CD1c-positive myeloid dendritic cell (primary cell): ENCODE measurements around the gene PPP1R16B.

Experiments
- DNase-seq: peaks from one replicate; pipeline ENCODE4 v3.0.0-alpha.2; 2016; ENCODE audit errors: extremely low spot score

The PPP1R16B gene

DNA sequence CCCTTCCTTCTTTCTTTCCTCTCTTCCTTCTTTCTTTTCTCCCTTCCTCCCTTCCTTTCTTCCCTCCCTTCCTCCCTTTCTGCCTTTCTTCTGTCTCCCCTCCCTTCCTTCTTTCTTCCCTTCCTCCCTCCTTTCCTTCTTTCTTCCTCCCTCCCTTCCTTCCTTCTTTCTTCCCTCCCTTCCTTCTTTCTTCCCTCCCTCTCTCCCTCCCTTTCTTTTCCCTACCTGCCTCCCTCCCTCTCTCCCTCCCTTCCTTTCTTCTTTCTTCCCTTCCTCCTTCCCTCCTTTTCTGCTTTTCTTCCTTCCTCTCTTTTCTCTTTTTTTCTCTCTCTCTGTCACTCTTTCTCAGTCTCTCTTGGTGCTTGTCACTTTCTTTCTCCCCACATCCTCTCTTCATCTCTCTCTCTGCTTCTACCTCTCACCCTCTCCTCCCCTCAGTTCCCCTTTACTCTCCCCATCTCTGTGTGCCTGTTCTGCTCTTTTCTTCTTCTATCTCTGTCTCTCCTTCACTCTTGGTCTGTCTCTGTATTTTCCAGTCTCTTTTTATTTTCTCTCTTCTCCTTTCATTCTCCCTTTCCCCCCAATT is 90.6 kb downstream of the PPP1R16B start:
- DNase-seq, result no peak

DNA sequence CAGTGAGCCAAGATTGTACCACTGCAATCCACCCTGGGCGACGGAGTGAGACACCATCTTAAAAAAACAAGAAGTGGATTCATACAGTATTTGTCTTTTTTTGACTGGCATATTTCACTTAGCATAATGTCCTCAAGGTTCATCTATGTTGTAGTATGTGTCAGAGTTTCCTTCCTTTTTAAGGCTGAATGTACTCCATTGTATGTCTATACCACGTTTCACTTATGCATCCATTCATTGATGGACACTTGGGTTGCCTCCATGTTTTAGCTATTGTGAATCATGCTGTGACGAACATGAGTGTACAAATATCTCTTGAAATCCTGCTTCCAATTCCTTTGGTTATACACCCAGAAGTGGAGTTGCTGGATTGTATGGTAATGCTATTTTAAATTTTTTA is 91.8 kb downstream of the PPP1R16B start:
- DNase-seq, result no peak

- no peak for DNase-seq
These were observed 95.1 kb downstream of the PPP1R16B start for GRCh38 chr20:38900606-38901005.

DNA sequence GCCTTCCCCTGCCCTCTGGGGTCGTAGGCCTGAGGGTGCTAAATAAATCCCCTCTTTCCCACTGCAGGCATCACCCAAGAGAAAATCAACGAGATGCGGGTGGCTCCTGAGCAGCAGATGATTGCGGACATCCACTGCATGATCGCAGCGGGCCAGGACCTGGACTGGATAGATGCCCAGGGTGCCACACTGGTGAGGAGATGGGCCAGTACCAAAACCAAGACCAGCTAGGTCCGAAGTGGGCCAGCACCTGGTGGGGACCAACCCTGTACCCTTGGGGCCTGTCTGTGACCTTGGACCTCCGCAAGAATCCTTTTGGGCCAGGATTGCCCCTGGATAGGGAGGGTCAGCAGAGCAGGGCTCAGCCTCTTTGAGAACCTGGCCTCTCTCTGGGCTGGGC is 97.1 kb downstream of the PPP1R16B start:
- no peak for DNase-seq

GRCh38 chr20:38903335-38903734 is 97.8 kb downstream of the PPP1R16B start:
- DNase-seq, result no peak

DNA sequence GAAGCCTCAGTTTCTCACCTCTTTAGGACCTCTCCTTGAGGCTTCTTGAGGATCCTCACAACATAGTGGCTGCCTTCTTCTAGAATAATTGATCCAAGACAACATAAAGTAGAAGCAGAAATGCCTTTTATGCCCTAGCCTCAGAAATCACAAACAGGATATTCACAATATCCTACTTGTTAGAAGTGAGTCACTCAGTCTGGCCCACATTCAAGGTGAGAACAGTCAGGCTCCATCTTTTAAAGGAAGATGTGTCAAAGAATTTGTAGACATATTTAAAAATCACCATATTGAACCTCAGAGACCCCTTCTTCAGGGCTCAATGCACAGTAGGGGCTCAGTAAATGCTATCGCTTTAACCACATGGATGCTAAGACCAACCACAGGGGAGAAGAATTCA is 99.9 kb downstream of the PPP1R16B start:
- no peak for DNase-seq

DNA sequence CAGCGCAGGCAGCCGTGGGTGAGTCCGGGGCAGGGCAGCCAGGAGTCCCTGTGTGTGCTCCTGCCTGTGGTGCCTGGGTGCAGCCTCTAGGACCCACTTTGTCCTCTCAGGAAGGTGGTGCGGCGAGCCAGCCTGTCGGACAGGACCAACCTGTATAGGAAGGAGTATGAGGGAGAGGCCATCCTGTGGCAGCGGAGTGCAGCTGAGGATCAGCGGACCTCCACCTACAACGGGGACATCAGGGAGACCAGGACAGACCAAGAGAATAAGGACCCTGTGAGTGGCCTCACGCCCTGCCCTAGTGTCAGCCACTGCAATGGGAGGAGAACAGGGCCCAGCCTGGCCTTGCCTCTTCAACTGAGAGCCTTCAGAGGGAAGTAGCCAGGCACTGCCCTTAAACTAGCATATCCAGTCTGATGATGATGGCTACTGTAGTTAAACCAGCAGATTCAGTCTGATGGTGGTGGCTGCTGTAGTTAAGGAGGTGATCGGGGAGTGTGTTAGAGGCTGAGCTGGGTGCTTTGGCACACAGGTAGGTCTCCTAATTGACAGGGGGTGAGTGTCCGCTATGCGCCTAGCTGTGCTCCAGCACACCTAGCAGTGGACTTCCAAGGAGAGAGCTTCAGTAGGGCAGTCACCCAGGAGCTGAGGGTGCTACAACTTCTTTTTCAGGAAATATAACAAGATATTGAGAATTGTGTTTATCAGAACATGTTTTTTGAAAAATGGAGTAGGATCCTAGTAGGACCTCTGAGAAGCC is 102.6 kb downstream of the PPP1R16B start:
- no peak for DNase-seq

GRCh38 chr20:38915355-38915754 is 109.9 kb downstream of the PPP1R16B start:
- DNase-seq, result no peak

DNA sequence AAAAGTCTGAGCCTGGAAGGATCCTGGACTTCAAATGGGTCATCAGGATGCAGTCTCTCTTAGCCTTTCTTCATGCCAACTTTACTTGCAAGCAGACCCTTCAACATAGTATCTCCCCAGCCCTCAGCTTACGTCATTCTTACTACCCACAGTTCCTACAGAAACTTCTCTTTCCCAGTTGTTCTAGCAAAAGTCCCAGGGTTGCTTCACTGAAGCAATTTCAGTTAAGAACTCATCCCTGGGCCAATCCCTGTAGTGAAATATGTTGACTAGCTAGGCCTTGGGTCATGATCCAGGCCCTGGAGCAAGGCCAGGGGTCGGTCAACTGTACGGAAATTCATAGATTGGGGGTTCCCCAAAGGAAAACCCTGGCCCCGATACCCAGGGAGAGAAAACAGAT is 112.2 kb downstream of the PPP1R16B start:
- no peak for DNase-seq

- no peak for DNase-seq
These were observed 112.7 kb downstream of the PPP1R16B start for GRCh38 chr20:38918172-38918571.

DNA sequence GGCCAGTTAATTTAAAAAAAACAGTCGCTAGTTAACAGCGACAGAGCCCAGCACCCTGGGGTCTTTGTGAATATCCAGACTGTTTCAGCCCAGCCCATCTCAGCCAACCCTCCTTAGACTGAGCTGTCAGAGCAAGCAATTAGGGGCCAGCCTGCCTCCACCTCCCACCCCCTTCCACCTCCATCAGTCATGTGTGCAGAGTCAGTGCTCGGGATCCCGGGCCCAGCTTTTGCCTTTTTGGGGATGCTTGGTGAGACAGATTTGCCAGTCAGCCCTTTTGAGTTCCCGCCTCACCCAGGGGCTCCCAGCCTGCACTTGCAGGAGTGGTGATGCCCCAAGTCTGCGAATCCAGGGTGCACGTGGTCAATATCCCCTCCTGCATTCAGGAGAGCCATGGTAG is 114.2 kb downstream of the PPP1R16B start:
- no peak for DNase-seq

DNA sequence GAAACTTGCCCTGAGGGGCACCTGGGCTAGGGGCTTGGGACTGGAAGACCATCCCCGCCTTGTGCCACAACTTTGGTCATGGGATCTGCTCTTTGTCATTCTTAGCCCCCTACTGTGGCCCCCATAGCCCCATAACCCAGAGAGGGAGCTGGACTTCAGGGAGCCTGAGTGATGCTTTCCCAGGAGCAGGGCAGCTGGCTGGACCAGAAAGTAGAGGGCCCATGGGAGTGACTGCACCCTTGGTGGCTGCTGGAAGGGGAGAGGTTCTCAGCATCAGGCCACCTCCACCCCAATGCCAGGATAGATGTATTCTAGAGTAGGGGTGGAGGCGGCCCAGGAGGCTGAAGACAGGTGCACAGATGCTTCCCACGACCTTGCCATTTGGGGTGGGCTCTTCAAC is 114.9 kb downstream of the PPP1R16B start:
- DNase-seq, result no peak

DNA sequence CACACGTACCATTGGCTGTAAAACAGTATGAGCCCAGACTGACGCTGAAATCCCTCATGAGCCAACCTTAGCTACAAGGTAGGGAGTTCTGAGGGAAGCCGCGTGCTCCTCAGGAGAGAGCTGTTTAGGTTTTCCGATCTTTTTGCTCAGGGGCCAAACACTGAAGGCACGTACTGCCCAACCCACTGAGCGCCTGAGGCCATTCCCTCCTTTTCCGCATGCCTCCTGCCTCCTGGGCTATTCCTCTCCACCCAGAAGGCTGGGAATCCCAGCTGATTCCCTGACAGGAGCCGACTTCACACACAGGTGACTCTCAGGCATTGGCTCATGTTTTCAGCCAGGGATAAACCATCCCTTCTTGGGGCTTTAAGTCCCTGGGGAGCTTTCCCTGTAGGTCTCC is 115.4 kb downstream of the PPP1R16B start:
- no peak for DNase-seq

DNA sequence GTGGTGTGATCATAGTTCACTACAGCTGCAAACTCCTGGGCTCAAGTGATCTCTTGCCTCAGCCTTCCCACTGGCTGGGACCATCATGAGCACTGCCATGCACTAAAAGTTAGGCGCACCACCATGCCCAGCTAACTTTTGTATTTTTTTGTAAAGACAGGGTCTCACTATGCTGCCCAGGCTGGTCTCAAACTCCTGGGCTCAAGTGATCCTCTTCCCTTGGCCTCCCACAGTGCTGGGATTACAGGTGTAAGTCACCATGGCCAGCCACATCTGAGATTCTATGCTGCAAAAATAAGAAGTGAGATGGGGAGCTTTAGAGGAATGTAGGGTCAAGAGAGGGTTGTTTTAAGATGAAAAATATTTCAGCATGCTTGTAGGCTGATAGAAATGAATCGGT is 119.2 kb downstream of the PPP1R16B start:
- no peak for DNase-seq

DNA sequence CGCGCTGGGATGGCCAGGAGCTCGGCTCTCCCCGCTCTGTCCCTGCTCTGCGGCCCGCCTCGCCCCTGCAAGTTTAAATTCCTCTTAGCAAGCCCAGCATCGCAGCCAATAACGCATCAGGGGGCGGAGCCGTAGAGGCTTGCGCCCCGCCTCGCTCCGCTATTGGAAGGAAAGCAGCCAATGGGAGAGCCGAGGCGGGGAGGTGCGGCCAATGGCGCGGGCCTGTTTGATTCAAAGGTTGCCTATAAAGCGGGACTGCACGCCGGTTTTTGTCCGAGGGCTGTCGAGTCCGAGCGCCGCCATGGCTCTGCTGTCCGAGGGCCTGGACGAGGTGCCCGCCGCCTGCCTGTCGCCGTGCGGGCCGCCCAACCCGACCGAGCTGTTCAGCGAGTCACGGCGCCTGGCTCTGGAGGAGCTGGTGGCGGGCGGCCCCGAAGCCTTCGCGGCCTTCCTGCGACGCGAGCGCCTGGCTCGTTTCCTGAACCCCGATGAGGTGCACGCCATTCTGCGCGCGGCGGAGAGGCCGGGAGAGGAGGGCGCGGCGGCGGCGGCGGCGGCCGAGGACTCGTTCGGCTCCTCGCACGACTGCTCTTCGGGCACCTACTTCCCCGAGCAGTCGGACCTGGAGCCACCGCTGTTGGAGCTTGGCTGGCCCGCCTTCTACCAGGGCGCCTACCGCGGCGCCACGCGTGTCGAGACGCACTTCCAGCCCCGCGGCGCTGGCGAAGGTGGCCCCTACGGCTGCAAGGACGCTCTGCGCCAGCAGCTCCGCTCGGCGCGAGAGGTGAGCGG is 120.8 kb downstream of the PPP1R16B start, which contains the start of gene FAM83D:
Gene FAM83D, plus strand, starts transcription at position 276 of the 792 bp plus-strand sequence. Its CDS starts 26 bp downstream, at position 302.
- peak; percentile 99 for DNase-seq

DNA sequence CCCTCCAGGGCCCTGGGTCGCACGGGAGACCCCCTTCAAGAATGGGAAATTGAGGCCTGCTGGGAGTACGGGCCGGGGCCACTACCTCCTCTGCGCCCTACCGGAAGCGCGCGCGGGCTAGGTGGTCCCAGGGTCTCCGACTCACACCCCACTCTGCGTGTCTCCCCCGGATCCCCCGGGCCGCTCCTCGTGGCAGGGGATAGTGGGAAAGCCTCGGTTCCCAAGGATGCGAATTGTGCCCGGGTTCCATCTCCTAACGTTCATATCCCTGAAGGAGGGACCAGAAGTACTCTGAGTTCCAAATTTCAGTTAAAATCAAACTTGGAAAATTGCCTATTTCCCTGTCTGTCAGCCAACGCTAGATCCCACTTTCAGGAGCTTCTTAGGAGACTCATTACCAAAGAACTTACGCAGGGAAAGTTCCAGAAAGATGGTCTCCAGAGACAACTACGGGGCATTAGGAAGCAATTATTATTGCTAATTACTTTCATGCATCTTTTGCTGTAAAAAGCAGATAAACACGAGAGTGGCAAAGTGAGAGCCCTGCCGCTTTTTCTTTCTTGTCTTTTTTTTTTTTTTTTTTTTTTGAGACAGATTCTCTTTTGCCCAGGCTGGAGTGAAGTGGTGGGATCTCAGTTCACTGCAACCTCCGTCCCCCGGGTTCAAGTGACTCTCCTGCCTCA is 121.6 kb downstream of the PPP1R16B start:
- DNase-seq, result no peak

DNA sequence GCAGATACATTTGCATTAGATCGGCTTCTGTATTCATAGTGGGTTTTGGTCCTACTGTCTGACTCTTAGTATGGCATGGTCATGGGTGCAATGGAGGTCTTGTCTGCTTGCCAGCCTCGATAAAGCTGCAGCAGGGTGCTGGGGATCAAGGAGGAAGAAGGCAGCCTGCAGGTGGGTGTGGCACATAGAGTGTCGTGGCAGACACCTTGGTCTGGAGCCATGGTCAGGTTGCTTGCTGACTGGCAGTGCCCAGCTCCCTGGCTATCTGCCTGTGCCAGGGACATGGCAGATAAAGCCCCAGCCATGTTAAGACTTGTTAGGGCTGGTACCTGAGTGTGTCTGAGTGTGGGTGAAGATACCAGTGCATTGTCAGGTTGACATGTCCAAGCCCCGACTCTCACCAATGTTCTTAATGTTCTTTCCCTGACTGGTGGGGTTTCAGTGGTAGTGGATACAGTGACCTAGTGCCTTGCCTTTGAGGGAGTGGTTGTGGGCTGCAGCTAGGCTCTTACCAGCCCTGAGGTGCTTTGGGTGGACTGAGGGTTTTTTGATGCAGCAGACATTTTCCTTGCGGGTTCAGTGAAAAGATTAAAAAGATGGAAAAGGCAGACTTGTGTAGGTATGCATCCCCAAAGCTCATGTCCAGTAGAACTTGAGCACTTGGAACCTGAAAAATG is 122.5 kb downstream of the PPP1R16B start:
- no peak for DNase-seq

DNA sequence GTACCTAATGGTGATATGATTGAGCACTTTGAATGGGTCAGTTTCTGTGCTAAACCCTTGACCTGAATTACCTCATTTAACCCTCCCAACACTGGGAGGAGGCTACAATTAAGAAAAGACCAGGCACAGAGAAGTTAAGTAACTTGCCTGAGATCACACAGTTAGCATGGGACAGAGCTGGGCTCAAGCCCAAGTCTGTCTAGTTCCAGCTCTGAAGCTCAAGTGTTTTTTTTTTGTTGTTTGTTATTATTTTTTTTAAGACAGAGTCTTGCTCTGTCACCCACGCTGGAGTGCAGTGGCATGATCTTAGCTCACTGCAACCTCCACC is 124.7 kb downstream of the PPP1R16B start:
- no peak for DNase-seq

GRCh38 chr20:38931984-38932383 is 126.5 kb downstream of the PPP1R16B start:
- DNase-seq, result no peak

GRCh38 chr20:38932457-38933120 is 127.1 kb downstream of the PPP1R16B start:
- no peak for DNase-seq

GRCh38 chr20:38934530-38934929 is 129.0 kb downstream of the PPP1R16B start:
- DNase-seq, result no peak
